GM18526 (cell line): Measurements from ENCODE around the gene CALM1.

Experiments
- POLR2A ChIP-seq: IDR thresholded peaks from 3 replicates; pipeline ENCODE4 v1.6.1; 2011; ENCODE audit not compliant: insufficient read length; ENCODE audit errors: extremely low read depth

CALM1 gene

DNA sequence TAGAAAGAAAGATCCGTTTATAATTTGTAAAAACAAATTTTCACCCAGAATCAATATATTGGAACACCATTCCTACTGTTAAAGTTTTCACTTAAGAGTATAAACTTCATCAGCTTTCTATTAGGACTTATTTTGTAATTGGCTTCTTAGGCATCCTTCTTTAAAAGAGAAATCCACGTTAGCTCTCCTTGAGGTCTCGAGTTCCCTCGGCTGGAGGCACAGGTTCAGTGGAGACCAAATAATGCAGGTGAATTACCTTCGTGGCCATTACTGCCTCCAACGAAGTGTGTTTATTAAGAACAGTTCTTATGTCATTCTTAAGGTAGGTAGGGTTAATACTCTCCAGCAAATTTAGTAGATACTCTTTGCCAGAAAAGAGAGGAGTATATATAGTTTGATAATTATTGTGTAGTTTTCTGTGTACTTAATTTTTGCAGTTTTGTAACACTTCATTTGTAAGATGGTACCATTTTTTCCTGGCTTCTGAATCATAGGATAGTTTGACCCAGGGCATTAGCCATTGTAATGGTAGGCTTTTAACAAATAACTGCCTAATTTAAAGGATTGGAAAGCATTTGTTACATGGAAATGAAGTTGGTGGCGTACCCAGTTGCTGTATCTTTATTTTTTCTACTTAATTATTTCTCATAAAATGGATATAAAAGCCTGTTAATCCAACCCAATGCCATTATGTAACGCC is 2.2 kb downstream of the CALM1 start:
- TF ChIP-seq POLR2A: no peak

DNA sequence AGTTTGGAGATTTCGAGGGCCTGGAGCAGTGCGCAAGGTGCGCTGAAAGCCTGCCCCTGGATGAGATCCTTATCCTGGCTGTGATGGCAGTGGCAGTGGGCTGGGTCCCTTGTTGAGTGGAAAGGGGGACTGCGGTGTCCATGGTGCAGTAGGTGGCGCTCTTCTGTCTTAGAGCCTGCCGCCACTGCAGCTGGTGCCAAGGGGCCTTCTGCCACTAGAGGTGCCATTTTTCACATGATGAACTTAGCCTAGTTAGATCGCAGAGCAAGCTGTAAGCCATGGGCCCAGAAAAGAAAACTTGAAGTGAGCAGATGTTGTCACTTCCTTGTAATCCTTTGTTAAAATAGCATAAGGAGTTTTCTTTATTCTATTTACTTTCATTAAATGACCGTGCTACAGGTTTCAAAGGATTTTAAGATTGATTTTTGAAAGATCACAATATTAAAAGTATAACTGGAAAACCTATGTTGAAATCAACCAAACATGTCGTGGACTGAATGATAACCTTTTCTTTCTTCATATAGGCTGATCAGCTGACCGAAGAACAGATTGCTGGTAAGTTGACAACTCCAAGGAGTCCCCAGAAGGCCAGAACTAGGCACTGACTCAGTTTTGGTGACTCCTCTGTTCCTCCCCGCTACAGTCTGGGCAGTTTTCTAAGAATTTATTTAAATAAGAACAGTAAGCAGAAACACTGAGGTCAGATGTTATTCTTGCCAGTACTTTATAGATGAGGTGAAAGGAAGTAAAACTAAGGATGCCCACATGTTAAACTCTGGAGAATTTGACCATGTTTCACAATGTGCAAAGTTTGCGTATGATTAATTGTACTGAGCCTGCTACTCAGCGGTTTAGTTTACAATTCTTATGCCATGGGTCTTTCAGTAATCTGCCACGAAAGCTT is 3.0 kb downstream of the CALM1 start:
- no peak for TF ChIP-seq POLR2A

DNA sequence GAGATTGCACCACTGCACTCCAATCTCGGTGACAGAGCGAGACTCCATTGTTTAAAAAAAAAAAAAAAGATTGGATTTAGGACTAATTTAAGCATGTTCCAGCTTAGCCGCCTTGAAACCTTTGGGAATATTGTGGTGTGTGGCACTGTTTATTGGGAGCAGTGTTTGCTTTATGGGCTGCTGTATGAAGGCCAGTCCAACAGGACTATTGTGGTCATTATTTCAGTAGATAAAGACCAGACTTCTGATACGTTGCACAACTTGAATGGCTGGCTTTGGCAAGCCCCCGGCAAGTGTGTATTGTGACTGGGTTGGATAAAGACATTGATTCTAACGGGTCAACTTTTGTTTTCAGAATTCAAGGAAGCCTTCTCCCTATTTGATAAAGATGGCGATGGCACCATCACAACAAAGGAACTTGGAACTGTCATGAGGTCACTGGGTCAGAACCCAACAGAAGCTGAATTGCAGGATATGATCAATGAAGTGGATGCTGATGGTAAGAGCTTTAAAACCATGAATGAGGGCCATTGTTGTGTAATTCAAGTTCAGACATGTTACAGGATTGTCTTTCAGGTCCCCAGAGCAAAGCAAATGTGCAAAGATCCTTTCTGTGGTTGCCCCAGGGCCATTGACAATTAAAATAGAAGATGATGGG is 4.2 kb downstream of the CALM1 start:
- TF ChIP-seq POLR2A: no peak

DNA sequence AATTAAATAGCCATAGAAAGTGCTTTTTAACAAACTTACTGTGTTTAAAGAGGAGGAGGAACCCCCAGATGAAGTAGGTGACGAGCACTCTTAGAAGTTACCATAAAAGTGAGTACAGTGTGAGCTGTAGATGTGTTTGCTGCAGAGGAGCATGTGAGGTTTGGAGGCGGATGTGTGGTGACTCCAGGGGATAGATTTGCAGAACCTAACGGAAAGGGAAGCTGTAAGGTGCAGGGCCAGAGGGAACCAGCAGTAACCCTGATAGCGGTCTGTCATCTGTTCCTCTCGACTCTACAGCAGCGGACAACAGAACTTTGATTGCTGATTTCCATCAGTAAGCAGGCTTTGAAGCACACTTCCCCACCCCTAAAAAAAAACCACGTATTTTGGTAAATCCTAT is 5.2 kb downstream of the CALM1 start:
- no peak for TF ChIP-seq POLR2A

DNA sequence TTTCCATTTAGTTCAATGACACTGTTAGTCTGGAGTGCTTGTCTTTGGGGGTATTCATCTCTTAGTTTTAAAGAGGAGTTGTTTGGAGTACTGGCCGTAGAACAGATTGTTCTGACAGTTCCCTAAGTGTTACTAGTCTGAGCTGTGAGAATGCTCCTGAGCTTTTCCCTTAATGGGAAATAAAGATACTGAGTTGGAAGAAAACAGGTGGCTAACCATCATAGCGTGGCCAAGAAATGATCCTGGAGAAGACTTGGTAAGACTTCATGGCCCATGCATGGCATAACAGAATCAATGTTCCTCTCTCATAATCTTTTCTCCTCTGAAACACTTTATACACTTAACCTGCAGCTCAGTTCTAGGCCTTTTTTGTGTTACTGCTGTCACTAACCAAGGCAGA is 6.2 kb downstream of the CALM1 start:
- TF ChIP-seq POLR2A: no peak

DNA sequence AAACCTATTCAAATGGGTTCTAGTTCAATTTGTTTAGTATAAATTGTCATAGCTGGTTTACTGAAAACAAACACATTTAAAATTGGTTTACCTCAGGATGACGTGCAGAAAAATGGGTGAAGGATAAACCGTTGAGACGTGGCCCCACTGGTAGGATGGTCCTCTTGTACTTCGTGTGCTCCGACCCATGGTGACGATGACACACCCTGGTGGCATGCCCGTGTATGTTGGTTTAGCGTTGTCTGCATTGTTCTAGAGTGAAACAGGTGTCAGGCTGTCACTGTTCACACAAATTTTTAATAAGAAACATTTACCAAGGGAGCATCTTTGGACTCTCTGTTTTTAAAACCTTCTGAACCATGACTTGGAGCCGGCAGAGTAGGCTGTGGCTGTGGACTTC is 8.3 kb downstream of the CALM1 start:
- TF ChIP-seq POLR2A: no peak

DNA sequence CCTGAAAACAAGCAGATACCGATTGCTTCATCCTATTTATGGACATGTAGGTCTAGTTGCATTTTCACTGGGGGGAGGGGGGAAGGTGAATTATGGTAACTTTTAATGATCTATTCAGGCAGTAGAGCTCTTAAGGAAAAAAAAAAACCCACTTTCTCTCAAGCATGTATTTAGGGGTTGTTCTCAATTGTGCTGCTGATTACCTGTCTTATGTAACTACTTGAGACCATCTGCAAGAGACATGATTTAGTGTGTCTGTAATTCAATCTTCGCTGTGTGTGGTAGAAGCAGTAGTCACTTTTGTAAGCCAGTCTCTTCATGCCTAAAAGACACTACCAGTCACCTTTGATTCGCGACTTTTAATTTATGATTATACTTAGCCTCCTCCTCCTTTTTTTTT is 8.9 kb downstream of the CALM1 start:
- no peak for TF ChIP-seq POLR2A

DNA sequence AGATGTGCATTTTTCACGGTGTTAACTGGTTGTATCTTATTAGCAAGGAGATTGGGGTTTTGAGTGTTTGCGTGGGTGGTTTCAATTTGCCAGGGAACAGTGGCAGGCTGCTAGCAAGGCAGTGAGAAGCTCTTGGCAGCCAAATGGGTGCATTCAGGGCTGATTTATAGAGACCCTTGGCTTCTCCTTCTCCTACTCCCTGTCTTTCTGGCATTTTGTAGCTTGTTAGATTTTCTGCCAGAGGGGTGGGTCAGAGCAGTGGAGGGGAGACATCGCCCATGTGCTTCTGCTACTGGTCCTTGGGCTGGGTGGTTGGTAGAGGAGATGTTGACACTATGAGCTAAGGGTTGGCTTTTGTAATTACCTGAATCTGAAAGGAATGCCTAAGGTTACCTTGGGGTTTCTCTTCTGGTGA is 9.6 kb downstream of the CALM1 start:
- no peak for TF ChIP-seq POLR2A

DNA sequence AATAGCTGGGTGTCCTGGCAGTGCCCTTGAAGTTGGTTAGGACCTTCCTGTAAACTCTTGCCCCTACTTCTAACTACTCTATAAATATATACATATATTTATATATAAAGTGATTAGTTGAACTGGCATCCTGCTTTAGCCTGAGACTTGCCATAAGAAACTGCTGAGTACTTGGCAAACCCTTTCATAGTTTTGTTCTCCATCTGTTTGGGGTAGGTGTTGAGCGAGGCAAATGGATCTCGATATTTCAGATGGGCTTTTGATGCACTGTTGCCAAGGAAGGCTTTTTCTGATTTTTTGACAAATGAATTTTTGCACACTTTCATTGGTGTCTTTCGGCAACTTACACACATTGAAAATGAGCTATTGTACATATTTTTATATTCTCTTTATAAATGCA is 10.4 kb downstream of the CALM1 start:
- no peak for TF ChIP-seq POLR2A

DNA sequence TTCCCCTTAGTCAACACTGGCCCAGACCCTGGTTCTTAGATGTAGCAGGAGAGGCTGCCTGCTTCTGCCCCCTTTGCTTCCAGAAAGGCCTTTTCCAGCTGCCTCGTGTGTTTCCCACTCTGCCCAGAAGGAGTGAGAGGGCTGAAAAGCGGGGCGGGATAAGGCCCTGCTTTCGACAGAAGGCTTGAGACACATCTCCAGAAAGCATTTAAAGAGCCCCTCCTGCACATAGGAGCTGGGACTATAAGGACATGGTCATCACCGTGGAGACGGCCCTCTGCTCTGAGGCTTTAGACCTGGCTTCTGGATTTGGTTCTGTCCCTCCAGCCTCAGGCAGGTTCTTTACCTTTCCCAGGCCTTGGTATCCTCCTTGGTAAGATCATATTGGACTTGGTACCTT is 11.9 kb downstream of the CALM1 start:
- no peak for TF ChIP-seq POLR2A

DNA sequence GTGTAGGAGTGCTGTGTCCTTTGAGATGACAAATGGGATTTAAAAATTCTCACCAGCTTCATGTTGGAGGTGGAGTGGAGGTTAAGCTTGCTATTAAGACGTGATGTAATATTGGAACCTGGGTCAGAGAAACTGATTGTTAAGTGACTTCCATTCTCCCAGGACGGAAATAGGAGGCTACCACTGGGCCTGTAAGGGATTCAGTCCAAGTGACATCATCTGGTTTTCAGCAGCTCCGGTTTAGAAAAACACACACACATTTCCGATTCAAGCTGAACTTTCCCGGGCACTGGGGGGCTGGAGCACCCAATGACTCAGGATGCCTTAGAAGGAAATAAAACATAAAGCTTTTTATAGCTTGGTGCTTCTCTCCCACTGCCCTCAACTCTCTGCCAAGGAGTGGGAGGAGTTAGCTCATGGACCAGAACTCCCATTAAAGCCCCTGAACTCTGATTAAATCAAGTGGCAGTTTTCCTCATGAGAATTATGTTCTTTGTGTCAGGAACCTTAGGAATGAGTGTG is 12.4 kb downstream of the CALM1 start:
- TF ChIP-seq POLR2A: no peak

DNA sequence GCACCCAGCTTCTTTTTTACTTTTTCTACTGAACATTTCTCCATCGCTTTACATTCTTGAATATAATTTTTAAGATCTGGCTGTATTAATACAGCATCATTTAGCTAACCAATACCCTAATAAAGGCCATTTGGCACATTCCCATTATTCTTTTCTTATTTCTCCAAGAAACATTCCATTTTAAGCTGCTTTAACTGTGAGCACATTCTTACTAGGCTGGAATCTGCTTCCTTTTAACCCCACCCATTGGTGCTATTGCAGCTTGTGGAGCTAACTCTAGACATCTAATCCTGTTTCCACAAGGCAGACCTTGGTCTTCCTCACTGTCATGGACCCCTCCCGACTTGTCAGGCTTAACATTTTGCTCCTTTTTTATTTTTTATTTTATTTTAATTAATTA is 15.2 kb downstream of the CALM1 start:
- no peak for TF ChIP-seq POLR2A

DNA sequence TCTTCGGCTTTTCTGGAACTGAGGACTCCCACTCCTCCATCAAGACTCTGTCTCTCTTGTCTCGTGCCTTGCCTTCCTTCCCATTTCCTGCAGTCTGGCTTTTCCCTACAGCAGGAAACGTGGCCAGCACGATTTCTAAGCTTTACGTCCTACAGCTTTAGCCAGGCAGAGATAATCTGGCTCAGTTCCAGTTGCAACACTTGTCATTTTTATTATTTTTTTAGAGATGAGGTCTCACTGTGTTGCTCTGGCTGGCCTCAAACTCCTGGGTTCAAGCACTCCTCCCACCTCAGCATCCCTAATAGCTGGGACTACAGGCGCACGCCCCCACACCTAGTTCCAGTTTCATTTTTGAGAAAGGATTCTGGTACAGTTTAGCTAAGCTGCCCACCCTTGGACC is 19.9 kb downstream of the CALM1 start:
- TF ChIP-seq POLR2A: no peak

DNA sequence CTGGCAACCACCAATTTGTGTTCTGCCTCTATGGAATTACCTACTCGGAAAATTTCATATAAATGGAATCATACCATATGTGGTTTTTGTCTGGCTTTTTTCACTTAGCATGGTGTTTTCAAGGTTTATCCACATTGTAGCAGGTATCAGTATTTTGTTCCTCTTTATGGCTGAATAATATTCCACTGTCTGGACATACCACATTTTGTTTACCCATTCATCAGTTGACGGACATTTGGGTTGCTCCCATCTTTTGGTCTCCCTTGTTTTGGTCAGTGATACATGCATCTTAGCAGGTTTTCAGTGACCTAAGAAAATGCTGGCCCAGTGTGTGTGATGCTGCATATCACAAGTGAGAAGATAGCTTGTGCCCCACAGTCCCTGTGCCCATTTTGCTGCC is 21.2 kb downstream of the CALM1 start:
- TF ChIP-seq POLR2A: no peak

DNA sequence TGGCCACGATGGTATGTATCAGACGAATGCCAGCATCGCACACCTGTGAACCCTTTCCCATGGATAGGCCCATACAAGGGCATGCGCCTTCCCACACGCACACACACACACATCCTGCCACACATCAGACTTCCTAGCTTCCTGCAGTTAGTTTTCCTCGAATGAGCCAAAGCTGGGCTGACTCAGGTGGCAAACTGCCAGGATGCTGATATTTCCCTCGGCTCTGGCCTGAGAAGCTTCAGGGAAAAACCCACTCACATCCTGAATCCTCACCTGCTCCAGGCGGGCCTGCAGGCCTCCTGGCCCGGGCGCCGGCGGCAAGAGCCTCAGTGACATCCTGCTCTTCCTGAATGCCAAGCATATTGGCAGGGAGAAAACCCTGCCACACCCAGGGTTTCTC is 22.4 kb downstream of the CALM1 start:
- TF ChIP-seq POLR2A: no peak

DNA sequence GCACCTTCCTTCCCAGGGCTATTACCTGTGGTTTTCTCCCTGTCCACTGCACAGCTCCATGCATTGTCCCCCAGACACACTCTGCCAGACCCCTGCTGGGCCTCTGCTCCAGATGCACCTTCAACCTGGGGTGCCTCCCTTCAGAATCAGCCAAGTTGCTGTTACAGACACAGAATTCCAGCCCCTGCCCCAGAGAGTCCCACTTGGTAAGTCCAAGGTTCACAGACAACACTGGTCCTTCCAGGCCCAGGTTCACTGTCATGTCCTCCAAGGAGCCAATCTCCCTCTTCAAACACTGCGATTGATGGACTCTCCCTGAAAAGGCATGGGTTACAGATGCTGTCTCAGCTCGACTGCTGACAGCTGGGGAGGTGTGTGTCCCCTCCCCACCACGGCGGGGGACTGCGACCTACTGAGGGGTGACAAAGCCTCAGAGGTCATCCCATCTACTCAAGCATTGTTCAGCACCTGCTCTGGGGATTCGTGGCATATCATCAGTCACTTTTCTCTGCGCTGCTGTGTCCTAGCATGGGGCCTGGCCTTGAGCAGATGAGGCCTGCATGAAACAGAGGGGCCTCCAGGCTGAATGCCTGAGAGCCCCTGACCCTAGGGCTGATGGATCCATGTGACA is 24.3 kb downstream of the CALM1 start:
- TF ChIP-seq POLR2A: no peak

DNA sequence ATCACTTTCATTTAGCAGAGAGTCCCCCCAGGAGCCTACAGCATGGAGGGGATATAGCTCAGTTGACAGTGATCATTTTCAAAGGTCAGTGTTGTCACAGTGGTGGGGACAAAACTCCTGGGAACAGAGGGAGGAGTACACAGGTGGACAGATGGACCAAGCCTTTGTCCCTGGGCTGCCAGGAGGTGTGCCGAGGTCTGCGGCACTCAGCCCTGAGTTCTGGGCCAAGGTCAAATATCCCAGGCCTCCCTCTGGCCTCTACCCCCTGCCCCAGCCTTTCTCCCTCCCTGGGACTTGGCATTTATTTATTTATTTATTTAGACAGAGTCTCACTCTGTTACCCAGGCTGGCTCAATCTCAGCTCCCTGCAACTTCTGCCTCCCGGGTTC is 24.8 kb downstream of the CALM1 start:
- no peak for TF ChIP-seq POLR2A
